NCI-H1092 treated with DMSO at 0.1 percent for 48 hours (cell line): ENCODE results near the gene NDUFAF5.
"Not testable (repeated sequence)": the region's sequence is repeated elsewhere in the genome, so short reads cannot be mapped to it uniquely, and the experiment has no call there.

ENCODE experiments used
- DNase-seq: peaks from one replicate; lab custom pipeline; 2025; lab: John Stamatoyannopoulos, UW

The NDUFAF5 gene, protein sequence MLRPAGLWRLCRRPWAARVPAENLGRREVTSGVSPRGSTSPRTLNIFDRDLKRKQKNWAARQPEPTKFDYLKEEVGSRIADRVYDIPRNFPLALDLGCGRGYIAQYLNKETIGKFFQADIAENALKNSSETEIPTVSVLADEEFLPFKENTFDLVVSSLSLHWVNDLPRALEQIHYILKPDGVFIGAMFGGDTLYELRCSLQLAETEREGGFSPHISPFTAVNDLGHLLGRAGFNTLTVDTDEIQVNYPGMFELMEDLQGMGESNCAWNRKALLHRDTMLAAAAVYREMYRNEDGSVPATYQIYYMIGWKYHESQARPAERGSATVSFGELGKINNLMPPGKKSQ

GRCh38 chr20:13784893-13785715 lies at the start of gene NDUFAF5, which contains the start of gene ESF1:
TSS of gene NDUFAF5 (plus strand) at chr20:13785028. CDS start at chr20:13785069, 41 bp downstream.
TSS of gene ESF1 (minus strand) at chr20:13784919. CDS start at chr20:13783140, 1,779 bp downstream.
- peak; percentile 96 for DNase-seq

GRCh38 chr20:13735826-13736225 lies 49.0 kb upstream of the NDUFAF5 start:
- DNase-seq: no peak

DNA sequence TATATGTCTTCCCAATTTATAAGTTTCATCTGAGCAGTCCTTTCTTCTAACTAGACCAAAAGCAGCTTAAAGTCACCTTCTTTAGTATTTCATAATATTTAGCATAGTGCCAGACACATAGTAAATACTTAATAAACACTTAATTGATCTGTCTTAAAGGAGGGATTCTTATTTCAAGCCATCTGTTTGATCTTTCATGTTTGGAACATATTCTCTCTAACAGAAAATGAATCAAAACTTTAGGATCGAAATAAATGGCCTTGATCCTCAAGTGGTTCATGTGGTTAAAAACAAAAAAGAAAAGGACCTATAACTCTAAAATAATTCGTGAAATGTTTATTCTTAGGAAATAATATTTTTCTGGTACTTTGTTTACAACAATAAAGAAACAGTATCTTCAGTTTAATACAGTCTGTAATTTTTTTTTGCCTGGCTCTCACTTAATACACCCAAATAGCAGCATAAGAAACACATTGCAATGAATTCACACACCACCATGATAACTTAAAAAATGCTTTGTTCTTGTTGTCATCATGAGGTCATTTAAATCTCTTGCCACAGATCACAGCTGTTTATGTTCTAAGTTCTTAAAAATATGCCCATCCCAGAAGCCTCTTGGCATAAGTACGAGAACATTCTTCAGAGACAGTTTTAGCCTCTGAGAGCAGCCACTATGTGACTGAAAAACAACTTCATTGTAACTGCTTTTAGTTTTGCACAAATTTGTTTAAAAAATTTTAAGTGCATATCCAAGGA lies 48.2 kb upstream of the NDUFAF5 start:
- no peak for DNase-seq

- not testable (repeated sequence) for DNase-seq
Measured at GRCh38 chr20:13738187-13738586, 46.6 kb upstream of the NDUFAF5 start.

DNA sequence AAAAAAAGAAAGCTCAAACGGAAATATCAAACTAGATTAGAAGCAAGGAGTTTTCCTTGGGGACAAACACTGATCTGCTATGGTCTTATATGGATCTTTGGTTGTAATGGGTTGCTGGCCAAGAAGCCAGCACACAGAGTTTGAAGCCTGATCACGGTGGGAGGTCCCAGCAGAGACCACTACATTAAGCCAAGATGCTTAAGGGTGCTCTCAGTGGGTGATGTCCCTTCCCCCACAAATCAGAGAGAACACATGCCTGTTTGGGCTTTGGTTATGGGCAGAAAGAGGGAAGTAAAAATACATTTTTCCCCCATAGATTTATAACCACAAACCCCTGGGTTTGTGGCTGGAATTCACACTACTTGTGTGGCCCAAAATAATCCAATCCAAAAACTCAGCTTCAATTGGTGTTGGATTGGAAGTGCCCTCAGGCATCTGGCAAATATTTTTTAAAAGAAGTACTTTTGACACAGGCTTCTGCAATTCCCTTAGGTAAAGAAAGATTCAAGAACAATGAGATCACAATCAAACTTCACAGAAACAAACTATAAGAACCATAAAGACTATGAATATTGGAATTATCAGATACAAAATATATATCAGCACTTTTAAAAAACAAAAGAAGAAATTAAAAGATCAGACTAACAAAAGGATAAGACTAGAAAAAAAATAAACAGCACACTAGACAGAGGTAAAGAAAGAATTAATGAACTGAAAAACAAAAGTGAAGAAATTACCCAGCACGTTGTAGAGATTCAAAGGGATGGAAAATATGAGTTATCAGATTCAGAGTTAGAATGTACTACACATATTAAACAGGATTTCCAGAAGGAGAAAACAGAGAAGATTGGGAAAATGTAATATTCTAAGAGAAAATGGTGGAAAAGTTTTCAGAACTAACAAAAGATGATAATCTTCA lies 44.8 kb upstream of the NDUFAF5 start:
- no peak for DNase-seq

GRCh38 chr20:13741879-13742278 lies 42.9 kb upstream of the NDUFAF5 start:
- DNase-seq: no peak

- DNase-seq: no peak
Measured at GRCh38 chr20:13744352-13744751, 40.5 kb upstream of the NDUFAF5 start.

- DNase-seq: no peak
Measured at GRCh38 chr20:13745784-13746183, 39.0 kb upstream of the NDUFAF5 start.

GRCh38 chr20:13749811-13750210 lies 35.0 kb upstream of the NDUFAF5 start:
- no peak for DNase-seq

DNA sequence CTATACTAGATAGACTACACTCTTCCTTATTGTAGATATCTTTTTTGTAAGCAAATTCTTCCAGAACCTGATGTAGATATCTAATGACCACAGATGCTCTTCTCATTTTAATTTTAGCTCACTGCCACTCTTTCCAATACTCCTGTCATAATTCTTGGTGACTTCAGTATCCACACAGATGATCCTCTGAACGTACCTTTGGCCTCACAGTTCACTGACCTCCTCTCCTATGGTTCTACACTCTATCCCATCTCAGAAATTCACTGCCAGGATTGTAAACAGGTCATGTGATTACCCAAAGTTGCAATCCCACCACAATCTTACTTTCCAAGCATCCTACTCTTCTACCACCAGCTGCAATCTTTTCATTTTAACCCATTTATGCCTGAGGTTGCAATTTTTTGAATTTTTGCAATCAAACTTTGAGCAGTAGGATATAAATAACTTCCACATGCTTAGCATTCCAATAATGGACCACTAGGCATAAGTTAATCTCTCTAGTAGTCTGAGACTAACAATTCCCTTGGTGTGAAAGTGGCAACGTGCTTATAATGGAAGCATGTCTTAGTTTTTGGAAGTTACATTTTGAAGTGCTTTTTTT lies 31.3 kb upstream of the NDUFAF5 start:
- DNase-seq: no peak

GRCh38 chr20:13755809-13756208 lies 29.0 kb upstream of the NDUFAF5 start:
- no peak for DNase-seq

GRCh38 chr20:13756551-13756950 lies 28.3 kb upstream of the NDUFAF5 start:
- no peak for DNase-seq

DNA sequence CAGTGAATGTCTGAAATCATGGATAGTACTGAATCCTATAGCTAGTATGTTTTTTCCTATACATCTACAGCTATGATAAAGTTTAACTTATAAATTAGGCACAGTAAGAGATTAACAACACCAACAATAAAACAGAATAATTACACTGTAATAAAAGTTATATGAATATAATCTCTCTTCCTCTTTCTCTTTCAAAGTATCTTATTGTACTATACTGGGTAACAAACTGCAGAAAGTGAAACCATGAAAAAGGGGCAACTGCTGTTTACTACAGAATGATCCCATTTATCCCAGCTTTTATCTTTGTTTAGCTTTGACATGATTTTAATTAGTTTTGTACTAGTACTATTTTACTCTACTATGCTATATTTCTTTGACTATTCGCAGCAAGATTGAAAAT lies 25.9 kb upstream of the NDUFAF5 start:
- DNase-seq: no peak

DNA sequence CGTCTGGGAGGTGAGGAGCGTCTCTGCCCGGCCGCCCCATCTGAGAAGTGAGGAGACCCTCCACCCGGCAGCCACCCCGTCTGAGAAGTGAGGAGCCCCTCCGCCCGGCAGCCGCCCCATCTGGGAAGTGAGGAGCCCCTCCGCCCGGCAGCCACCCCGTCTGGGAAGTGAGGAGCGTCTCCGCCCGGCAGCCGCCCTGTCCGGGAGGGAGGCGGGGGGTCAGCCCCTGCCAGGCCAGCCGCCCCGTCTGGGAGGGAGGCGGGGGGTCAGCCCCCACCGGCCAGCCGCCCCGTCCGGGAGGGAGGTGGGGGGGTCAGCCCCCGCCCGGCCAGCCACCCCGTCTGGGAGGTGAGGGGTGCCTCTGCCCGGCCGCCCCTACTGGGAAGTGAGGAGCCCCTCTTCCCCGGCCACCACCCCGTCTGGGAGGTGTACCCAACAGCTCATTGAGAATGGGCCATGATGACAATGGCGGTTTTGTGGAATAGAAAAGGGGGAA lies 24.3 kb upstream of the NDUFAF5 start:
- not testable (repeated sequence) for DNase-seq

GRCh38 chr20:13765299-13765698 lies 19.5 kb upstream of the NDUFAF5 start:
- no peak for DNase-seq

GRCh38 chr20:13765868-13766416 lies 18.9 kb upstream of the NDUFAF5 start:
- DNase-seq: no peak

DNA sequence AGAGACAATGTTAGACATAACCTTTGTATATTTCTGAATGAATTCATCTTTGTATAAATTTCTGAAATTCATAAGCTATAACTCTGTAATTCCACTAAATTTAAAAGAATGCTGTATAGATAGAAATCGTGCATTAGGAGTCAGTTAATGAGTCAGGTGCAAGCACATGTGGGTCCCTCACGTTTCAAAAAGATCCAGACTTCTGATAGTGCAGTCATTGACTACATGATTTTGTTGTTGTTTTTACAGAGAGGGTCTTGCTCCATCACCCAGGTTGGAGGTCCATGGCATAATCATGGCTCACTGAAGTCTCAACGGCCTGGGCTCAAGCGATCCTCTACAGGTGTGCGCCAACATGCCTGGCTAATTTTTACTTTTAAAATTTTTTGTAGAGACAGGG lies 14.7 kb upstream of the NDUFAF5 start:
- no peak for DNase-seq

- DNase-seq: peak; percentile 2
Measured at GRCh38 chr20:13771853-13772453, 12.9 kb upstream of the NDUFAF5 start.

DNA sequence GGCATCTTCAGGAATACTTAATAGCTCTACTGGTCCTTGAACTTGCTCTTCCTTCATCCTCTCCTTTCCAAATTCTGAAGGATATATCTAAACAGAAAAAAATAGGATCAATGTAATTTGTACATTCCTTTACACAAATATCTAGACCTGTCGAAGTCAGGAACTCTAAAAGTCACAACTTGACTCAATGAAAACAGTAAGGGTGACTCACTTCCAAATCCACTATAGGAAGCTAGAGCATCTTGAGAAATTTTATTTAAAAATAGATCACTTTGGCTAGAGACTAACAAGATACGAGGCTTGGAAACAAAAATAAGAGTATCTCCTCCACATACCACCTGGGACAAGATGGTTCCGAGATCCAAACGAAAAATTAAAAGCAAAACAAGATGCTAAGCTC lies 12.3 kb upstream of the NDUFAF5 start:
- DNase-seq: no peak

DNA sequence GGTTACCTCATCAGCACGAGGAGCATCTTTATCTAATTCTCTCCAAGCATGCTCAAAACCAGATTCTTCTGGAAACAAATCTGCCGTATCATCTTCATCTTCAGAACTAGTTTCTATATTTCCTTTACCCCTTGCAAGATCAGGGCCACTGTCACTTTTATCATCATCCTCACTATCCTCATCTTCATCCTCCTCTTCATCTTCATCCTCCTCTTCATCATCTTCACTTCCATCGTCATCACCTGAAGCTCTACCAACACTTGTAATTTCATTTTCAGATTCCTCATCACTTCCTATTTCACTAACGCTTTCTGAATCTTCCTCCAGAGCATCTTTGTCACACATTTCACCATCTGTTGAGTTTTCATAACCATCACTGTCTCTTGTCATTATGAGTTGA lies 9.0 kb upstream of the NDUFAF5 start:
- no peak for DNase-seq
